Measurements from ENCODE around the gene SLC4A1AP. TPM values are rescaled to one million over a fixed set of nuclear protein-coding genes. Genes with fewer than 3 reads are reported as not detected.

SLC4A1AP gene
- polyA plus RNA-seq, 2 of the 4 experiments (the other 2 are of a cell fraction): 32.6 to 33.0 TPM

DNA sequence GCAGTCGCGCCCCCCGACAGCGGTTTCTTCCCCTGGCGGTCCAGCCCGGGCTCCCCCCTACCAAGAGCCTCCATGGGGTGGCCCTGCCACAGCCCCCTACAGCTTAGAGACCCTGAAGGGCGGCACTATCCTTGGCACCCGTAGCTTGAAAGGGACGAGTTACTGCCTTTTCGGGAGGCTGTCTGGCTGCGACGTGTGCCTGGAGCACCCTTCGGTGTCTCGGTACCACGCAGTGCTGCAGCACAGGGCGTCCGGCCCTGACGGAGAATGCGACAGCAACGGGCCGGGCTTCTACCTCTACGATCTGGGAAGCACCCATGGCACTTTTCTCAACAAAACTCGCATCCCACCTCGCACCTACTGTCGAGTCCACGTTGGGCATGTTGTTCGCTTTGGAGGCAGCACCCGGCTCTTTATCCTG lies 475 bp downstream of the SLC4A1AP start:
- FAIRE-seq (no peak), DNase-seq (ENCODE audit: low read depth in 1 of 2, low spot score in 1 of 2) (no peak), ATAC-seq (peak; percentile 40 to 64; a peak in 5 of 6 replicates)
- Histone ChIP-seq H3K4me3 (peak overlapping the region; percentile 97), H3K4me2 (peak overlapping the region; percentile 87), H3K4me1 (peaks cover 24% of the 10 kb centered on the region), H3K9me3 (no peaks in the 10 kb centered on the region), H3K27ac (peak overlapping the region; percentile 83 to 93)
- ChIA-PET POLR2A (interaction anchor here (1.0 to 1.7 kb wide), 3 partner anchors 9 to 18 kb away, joined by 3 to 10 read pairs (median 4); no protein-coding TSS in a partner anchor), CTCF (interaction anchor here (0.9 to 11.0 kb wide), 4 partner anchors 8 to 255 kb away, joined by 3 to 118 read pairs (median 8); partner anchors contain the start of gene PPM1G)
- TF ChIP-seq SMC3 (IDR thresholded peaks at IDR 0.05) (no peak), RAD21 (conservative IDR thresholded peaks at IDR 0.05 in 1 of 2, IDR thresholded peaks at IDR 0.05 in 1 of 2) (no peak), HDAC2 (IDR thresholded peaks at IDR 0.05) (peak; percentile 11; the same call in 1 of the 2 replicates), KDM5A (IDR thresholded peaks at IDR 0.05) (peak; percentile 89; the same call in 1 of the 2 replicates)
- 5% methylated on average over 28 of the region's 28 CpGs for WGBS (ENCODE audit: missing lambda C conversion rate)

GRCh38 chr2:27664622-27665363 lies 1.1 kb downstream of the SLC4A1AP start:
- no peak for FAIRE-seq
- POLR2A ChIA-PET: interaction anchor here (0.7 to 1.7 kb wide), 2 partner anchors 18 to 55 kb away, joined by 3 to 10 read pairs; no protein-coding TSS in a partner anchor
- Histone ChIP-seq H3K4me1 (peaks cover 24% of the 10 kb centered on the region), H3K27ac (peak overlapping the region; percentile 83 to 93), H3K9me3 (no peaks in the 10 kb centered on the region), H3K4me2 (peak overlapping the region; percentile 87), H3K4me3 (peak overlapping the region; percentile 97)
- CTCF ChIA-PET: interaction anchor here (0.6 to 11.0 kb wide), 5 partner anchors 8 to 256 kb away, joined by 3 to 118 read pairs (median 8); partner anchors contain the start of gene PPM1G
- no peak for ATAC-seq
- no peak for DNase-seq (ENCODE audit: low read depth in 1 of 2, low spot score in 1 of 2)
- TF ChIP-seq FOXS1 (CRISPR knock-in tag; IDR thresholded peaks at IDR 0.05): no peak
- no peak for TF ChIP-seq TFCP2L1 (CRISPR knock-in tag; IDR thresholded peaks at IDR 0.05)
- TF ChIP-seq HMGXB4 (CRISPR knock-in tag; IDR thresholded peaks at IDR 0.05; ENCODE audit: borderline replicate concordance): no peak
- peak; percentile 21 for TF ChIP-seq MAFK (IDR thresholded peaks at IDR 0.05; ENCODE audit: partially characterized antibody)
- TF ChIP-seq ZFP36 (IDR thresholded peaks at IDR 0.05; ENCODE audit: borderline replicate concordance, partially characterized antibody): no peak
- no peak for TF ChIP-seq NR3C1 (IDR thresholded peaks at IDR 0.05)
- TF ChIP-seq MAZ (IDR thresholded peaks at IDR 0.05; ENCODE audit: borderline replicate concordance, low read depth, low read length): no peak
- TF ChIP-seq SREBF2 (IDR thresholded peaks at IDR 0.05): no peak
- TF ChIP-seq CEBPB (IDR thresholded peaks at IDR 0.05): peak; percentile 83 to 94; a peak in 3 of 4 replicates
- no peak for TF ChIP-seq EP300 (IDR thresholded peaks at IDR 0.05)
- 79% methylated on average over 16 of the region's 16 CpGs for WGBS (ENCODE audit: missing lambda C conversion rate)

DNA sequence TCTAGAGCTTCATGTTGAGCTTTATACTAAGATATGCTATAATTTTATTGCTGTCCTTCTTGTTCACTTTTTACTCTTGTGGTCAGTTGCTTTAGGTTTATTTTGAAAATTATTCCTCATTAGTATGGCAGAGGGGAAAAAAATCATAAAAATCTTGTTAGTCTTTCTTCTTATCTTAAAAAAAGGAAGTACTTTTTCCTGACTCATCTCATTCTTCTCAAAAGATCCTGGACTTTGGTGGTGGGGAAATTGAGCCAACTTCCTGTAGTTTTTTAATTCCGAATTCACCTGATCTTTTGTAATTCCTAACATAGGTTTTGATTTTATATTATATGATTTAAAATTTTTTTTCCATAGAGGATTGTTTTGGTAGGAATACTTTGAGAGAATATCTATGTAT lies 3.8 kb downstream of the SLC4A1AP start:
- Histone ChIP-seq H3K4me2 (no peak overlapping the region), H3K4me3 (no peak overlapping the region), H3K9me3 (no peaks in the 10 kb centered on the region), H3K4me1 (peaks cover 17% of the 10 kb centered on the region), H3K27ac (no peak overlapping the region)
- WGBS (ENCODE audit: missing lambda C conversion rate): 81% methylated on average over 1 of the region's 1 CpG
- FAIRE-seq (no peak), ATAC-seq (no peak), DNase-seq (ENCODE audit: low read depth in 1 of 2, low spot score in 1 of 2) (no peak)
- POLR2A ChIA-PET: no interaction called here
- CTCF ChIA-PET: interaction anchor here (0.6 to 11.0 kb wide), 2 partner anchors 15 to 401 kb away, joined by 3 to 118 read pairs; no protein-coding TSS in a partner anchor
- TF ChIP-seq HDAC2 (IDR thresholded peaks at IDR 0.05) (no peak), KDM1A (IDR thresholded peaks at IDR 0.05; ENCODE audit: low read depth) (no peak), EP300 (IDR thresholded peaks at IDR 0.05) (no peak), HES2 (IDR thresholded peaks at IDR 0.05) (no peak), RNF2 (IDR thresholded peaks at IDR 0.05; ENCODE audit: borderline replicate concordance, low read depth) (no peak), HMGXB4 (CRISPR knock-in tag; IDR thresholded peaks at IDR 0.05; ENCODE audit: borderline replicate concordance) (no peak)
- TF ChIP-seq, protein P1, sequence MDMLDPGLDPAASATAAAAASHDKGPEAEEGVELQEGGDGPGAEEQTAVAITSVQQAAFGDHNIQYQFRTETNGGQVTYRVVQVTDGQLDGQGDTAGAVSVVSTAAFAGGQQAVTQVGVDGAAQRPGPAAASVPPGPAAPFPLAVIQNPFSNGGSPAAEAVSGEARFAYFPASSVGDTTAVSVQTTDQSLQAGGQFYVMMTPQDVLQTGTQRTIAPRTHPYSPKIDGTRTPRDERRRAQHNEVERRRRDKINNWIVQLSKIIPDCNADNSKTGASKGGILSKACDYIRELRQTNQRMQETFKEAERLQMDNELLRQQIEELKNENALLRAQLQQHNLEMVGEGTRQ (IDR thresholded peaks at IDR 0.05): no peak
- TF ChIP-seq, protein P2, sequence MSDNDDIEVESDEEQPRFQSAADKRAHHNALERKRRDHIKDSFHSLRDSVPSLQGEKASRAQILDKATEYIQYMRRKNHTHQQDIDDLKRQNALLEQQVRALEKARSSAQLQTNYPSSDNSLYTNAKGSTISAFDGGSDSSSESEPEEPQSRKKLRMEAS (IDR thresholded peaks at IDR 0.05): no peak
